Activated CD4-positive, alpha-beta T cell treated with anti-CD3 and anti-CD28 coated beads, Interleukin-2, amount 10 ng/mL, durations not matched to agents 24 days and 14 days (primary cell): ENCODE measurements around the gene LRIG2. TPM values are rescaled to one million over a fixed set of nuclear protein-coding genes. Genes with fewer than 3 reads are reported as not detected.

Experiments
- total RNA-seq: library from RNA; stranded (reverse); gene quantifications from 2 replicates; pipeline ENCODE4 v1.2.3, GENCODE V29; 2022

Gene LRIG2
- total RNA-seq, 1 donor from 2014 or later, result 12.7 TPM

Other genes with a start within 250 kb of the LRIG2 start
- 79.2 and 79.7 TPM in 2 replicates for gene SLC16A1, start 117.0 kb upstream of the LRIG2 start, total RNA-seq